Thyroid gland (tissue), 4 donors: Measurements from ENCODE around the gene TPSG1. TPM values are rescaled to one million over a fixed set of nuclear protein-coding genes. Genes with fewer than 3 reads are reported as not detected.
A peak's percentile ranks its signal among the peaks of the same experiment; 100 is the strongest.

Source experiments
- DNase-seq, 2 donors: peaks; one replicate each; pipeline ENCODE4 v3.0.0-alpha.2; 2019
- H3K27ac ChIP-seq, 3 donors: fragments of 200-600 bp; sonication (generic); 1 replicate in 2 of 3; 2 replicates in 1 of 3; pipeline ENCODE4 v1.5.1; 2016 to 2019; ENCODE audit warnings: mild to moderate bottlenecking in 1 of 3, moderate library complexity in 1 of 3
- H3K27me3 ChIP-seq: fragments of 200-600 bp; sonication (generic); one replicate; pipeline ENCODE4 v1.5.1; 2019
- H3K36me3 ChIP-seq, 2 donors: fragments of 200-600 bp; sonication (generic); one replicate each; pipeline ENCODE4 v1.5.1; 2016 to 2019
- H3K4me1 ChIP-seq, 2 donors: fragments of 200-600 bp; sonication (generic); one replicate each; pipeline ENCODE4 v1.5.1; 2017 to 2019
- H3K4me3 ChIP-seq, 3 donors: fragments of 200-600 bp; sonication (generic); replicated peaks in 1 of 3; 1 replicate in 2 of 3; 2 replicates in 1 of 3; pipeline ENCODE4 v1.5.1; 2016; ENCODE audit warnings: mild to moderate bottlenecking in 1 of 3
- H3K9me3 ChIP-seq: fragments of 200-600 bp; sonication (generic); one replicate; pipeline ENCODE4 v1.5.1; 2017
- POLR2A ChIP-seq, 2 donors: fragments of 450-650 bp; IDR thresholded peaks; one replicate each; pipeline ENCODE4 v1.6.1; 2017; ENCODE audit warnings: antibody characterized with exemption in 2 of 2, mild to moderate bottlenecking in 2 of 2, moderate library complexity in 1 of 2
- WGBS, 2 donors: methylation state at CpG; one replicate each; pipeline ENCODE4 v1.1.5; 2017; 5-methylcytosine and 5-hydroxymethylcytosine counted together
- intact Hi-C: fragments of 100-400 bp; cut with DNase I; formaldehyde crosslinking; loops from one replicate; pipeline ENCODE4 v1.15.1; 2023
- total RNA-seq, 4 donors: library from RNA; depleted of rRNA; stranded (reverse); fragments of >200 nt; gene quantifications; one replicate each; pipeline ENCODE4 v1.2.3, GENCODE V29; 2016
- TF ChIP-seq, protein P1 (sequence below), 6 experiments: fragments of 200-600 bp in 3 of 6; fragments of 450-650 bp in 3 of 6; sonication (generic) in 3 of 6; IDR thresholded peaks; one replicate each; pipeline ENCODE4 v1.5.1; 2016 to 2019; ENCODE audit warnings: antibody characterized with exemption in 6 of 6, mild to moderate bottlenecking in 2 of 6, inconsistent platforms in 1 of 6, moderate library complexity in 1 of 6

Gene TPSG1
- total RNA-seq, 4 donors from 2014 or later = not detected

DNA sequence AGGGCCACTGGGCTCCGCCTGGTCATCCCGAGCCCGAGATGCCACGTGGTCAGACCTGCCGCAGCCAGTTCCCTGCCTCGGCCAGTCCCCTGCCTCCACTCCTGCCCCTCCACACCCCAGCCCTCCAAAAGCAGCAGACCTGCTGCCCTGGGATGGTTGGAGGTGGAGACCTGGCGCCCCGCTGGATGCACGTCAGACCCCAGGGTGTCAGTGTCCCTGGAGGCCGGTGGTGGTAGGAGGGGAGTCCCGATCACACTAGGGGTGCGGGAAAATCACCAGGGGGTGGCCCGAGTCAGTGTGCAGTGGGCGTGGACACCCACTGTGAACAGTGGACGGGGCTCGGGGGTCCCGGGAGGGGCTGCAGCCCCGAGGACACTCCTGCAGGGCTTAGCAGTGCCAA, 26.9 kb downstream of the TPSG1 start:
- intact Hi-C loops = loop anchor here (10.0 kb wide), 1 partner anchor 493 kb away; the partner anchor contains the start of gene FBXL16
- TF ChIP-seq, protein P1, sequence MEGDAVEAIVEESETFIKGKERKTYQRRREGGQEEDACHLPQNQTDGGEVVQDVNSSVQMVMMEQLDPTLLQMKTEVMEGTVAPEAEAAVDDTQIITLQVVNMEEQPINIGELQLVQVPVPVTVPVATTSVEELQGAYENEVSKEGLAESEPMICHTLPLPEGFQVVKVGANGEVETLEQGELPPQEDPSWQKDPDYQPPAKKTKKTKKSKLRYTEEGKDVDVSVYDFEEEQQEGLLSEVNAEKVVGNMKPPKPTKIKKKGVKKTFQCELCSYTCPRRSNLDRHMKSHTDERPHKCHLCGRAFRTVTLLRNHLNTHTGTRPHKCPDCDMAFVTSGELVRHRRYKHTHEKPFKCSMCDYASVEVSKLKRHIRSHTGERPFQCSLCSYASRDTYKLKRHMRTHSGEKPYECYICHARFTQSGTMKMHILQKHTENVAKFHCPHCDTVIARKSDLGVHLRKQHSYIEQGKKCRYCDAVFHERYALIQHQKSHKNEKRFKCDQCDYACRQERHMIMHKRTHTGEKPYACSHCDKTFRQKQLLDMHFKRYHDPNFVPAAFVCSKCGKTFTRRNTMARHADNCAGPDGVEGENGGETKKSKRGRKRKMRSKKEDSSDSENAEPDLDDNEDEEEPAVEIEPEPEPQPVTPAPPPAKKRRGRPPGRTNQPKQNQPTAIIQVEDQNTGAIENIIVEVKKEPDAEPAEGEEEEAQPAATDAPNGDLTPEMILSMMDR (IDR thresholded peaks at IDR 0.05) = no peak
- no peak for TF ChIP-seq POLR2A (IDR thresholded peaks at IDR 0.05)
- no peak for DNase-seq

DNA sequence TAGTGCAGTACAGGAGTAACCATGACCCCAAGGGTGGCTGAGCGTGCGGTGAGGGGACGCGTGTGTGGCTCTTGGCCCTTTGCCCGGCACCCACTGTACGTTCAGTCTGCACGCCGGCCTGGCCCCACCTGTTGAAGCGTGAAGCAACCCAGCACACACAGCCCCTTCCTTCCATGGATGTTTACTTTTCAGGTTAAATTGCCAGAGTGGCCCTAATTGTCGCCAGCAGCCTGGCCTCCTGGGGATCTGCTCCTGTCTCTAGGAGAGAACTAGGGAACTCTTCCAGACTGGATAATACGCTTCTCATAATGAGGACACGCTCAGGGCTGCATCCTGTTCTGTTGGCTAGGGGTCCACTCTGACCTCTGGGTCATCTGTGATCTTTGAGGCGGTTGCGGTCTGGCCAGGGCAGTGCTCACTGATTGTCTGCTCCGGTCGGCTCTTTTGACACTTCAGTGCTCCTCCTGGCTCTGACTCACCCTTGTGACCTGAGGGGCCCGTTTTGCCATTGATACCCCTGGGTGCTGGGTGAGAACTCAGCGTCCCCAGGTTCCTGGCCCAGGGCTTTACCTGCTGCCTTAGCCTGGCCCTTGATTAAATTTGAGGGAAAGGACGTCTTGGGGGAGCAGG, 27.7 kb downstream of the TPSG1 start:
- Histone ChIP-seq H3K9me3 (no peaks in the 10 kb centered on the region), H3K4me1 (peaks cover 4 to 5% of the 10 kb centered on the region in 2 donors), H3K27ac (no peak overlapping the region), H3K36me3 (no peaks in the 10 kb centered on the region), H3K4me3 (no peak overlapping the region), H3K27me3 (no peaks in the 10 kb centered on the region)
- DNase-seq = peak; percentile 29 to 33
- 34 to 37% methylated on average over 13 to 17 of the region's 19 CpGs for WGBS, 2 donors
- TF ChIP-seq, protein P1 (IDR thresholded peaks at IDR 0.05) = no peak
- no peak for TF ChIP-seq POLR2A (IDR thresholded peaks at IDR 0.05)
- intact Hi-C loops = loop anchor here (10.0 kb wide), 1 partner anchor 493 kb away; the partner anchor contains the start of gene FBXL16

More for the DNA sequence above, 26.9 kb downstream of the TPSG1 start:
- WGBS, 2 donors = 82 to 92% methylated on average over 12 to 15 of the region's 18 CpGs
- H3K4me3 ChIP-seq = no peak overlapping the region
- no peaks in the 10 kb centered on the region for H3K36me3 ChIP-seq
- peaks cover 4 to 5% of the 10 kb centered on the region in 2 donors for H3K4me1 ChIP-seq
- no peaks in the 10 kb centered on the region for H3K9me3 ChIP-seq
- no peaks in the 10 kb centered on the region for H3K27me3 ChIP-seq
- no peak overlapping the region for H3K27ac ChIP-seq

DNA sequence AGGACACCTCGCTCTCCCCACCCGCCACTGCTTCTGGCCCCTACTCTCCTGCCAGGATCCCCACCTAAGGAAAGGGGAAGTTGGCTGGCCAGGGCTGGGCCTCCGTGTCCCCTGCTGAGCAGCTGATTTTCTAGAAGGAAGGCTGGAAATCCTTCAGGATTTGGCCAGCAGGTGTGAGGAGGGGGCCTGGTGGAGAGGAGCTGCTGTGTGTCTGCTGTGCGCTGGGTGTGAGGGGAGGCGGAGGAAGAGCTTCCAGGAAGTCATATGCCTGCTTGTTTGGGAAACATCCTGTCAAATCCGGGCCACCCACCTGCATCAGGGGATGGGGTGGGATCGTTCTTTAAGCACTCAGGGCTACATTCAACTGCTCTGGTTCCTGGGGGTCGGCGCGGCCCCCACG, 28.6 kb downstream of the TPSG1 start:
- Histone ChIP-seq H3K27ac (no peak overlapping the region), H3K4me1 (peaks cover 4 to 5% of the 10 kb centered on the region in 2 donors), H3K27me3 (no peaks in the 10 kb centered on the region), H3K9me3 (no peaks in the 10 kb centered on the region), H3K36me3 (no peaks in the 10 kb centered on the region), H3K4me3 (no peak overlapping the region)
- DNase-seq = no peak
- WGBS, 2 donors = 77 to 81% methylated on average over 6 to 11 of the region's 11 CpGs
- intact Hi-C loops = loop anchor here (10.0 kb wide), 1 partner anchor 492 kb away; the partner anchor contains the start of gene FBXL16
- TF ChIP-seq, protein P1 (IDR thresholded peaks at IDR 0.05) = no peak
- no peak for TF ChIP-seq POLR2A (IDR thresholded peaks at IDR 0.05)

DNA sequence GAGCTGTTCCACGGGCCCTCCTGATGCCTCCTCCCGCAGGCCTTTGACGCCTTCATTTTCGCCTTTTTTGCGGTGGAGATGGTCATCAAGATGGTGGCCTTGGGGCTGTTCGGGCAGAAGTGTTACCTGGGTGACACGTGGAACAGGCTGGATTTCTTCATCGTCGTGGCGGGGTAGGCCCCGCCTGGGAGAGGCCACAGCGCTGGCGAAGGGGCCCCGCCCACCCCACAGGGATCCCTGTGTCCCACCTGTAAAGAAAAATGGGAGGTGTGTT, 29.7 kb downstream of the TPSG1 start:
- no peak for DNase-seq
- Histone ChIP-seq H3K36me3 (no peaks in the 10 kb centered on the region), H3K4me1 (peaks cover 4 to 5% of the 10 kb centered on the region in 2 donors), H3K4me3 (no peak overlapping the region), H3K27me3 (no peaks in the 10 kb centered on the region), H3K9me3 (no peaks in the 10 kb centered on the region), H3K27ac (no peak overlapping the region)
- intact Hi-C loops = loop anchor here (2.0 to 10.0 kb wide), 2 partner anchors 89 to 491 kb away; partner anchors contain the start of gene FBXL16
- WGBS, 2 donors = 79 to 83% methylated on average over 8 to 11 of the region's 14 CpGs
- TF ChIP-seq, protein P1 (IDR thresholded peaks at IDR 0.05) = no peak
- TF ChIP-seq POLR2A (IDR thresholded peaks at IDR 0.05) = no peak

DNA sequence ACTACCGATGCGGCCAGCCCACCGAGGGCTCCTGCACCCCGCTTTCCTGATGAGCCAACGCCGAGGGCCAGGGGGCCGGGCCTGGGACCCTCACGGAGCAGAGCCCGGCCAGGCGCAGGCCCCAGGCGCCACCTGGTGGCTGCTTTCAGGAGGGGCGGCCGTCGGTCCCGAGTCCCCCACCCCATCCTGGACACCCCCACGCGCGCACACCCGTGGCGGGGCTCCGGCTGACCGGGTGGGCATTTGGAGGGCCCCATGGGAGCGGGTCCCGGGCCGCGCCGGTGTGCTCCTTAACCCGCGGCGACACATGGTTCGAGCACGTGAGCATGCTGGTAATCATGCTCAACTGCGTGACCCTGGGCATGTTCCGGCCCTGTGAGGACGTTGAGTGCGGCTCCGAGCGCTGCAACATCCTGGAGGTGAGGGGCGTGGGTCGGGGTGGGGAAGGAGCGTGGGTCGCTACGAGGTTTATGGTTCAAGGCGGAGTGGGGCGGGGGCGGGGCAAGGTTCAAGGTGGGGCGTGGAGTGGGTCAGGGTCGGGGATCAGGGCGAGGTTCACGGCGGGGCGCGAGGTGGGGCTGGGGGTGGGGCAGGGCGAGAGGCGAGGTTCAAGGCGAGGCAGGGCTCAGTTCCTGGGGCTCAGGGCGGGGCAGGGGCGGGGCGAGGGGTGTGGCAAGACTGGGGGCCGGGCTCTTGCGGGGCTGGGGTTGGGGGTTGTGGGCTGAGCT, 30.2 kb downstream of the TPSG1 start:
- H3K27ac ChIP-seq = no peak overlapping the region
- H3K4me1 ChIP-seq = peaks cover 4 to 5% of the 10 kb centered on the region in 2 donors
- no peak overlapping the region for H3K4me3 ChIP-seq
- no peak for TF ChIP-seq POLR2A (IDR thresholded peaks at IDR 0.05)
- TF ChIP-seq, protein P1 (IDR thresholded peaks at IDR 0.05) = peak; percentile 70 to 93 (median 84)
- H3K27me3 ChIP-seq = no peaks in the 10 kb centered on the region
- WGBS, 2 donors = 49 to 57% methylated on average over 20 to 21 of the region's 61 CpGs
- intact Hi-C loops = loop anchor here (2.0 to 10.0 kb wide), 2 partner anchors 88 to 490 kb away; partner anchors contain the start of gene FBXL16
- no peaks in the 10 kb centered on the region for H3K9me3 ChIP-seq
- DNase-seq = peak; percentile 21 to 34
- H3K36me3 ChIP-seq = no peaks in the 10 kb centered on the region
